Testis (tissue), 3 donors: ENCODE data around the gene PTPRK. TPM values are rescaled to one million over a fixed set of nuclear protein-coding genes. Genes with fewer than 3 reads are reported as not detected.

Experiments
- DNase-seq: peaks from one replicate; pipeline ENCODE4 v3.0.0-alpha.2; 2019
- H3K27ac ChIP-seq, 2 donors: fragments of 200-600 bp; sonication (generic); one replicate each; pipeline ENCODE4 v1.5.1; 2019
- H3K27me3 ChIP-seq: fragments of 200-600 bp; sonication (generic); one replicate; pipeline ENCODE4 v1.5.1; 2019
- H3K36me3 ChIP-seq: fragments of 200-600 bp; sonication (generic); one replicate; pipeline ENCODE4 v1.5.1; 2017; ENCODE audit warnings: low read depth; ENCODE audit errors: missing control alignments
- H3K4me1 ChIP-seq: fragments of 200-600 bp; sonication (generic); one replicate; pipeline ENCODE4 v1.5.1; 2019
- H3K4me3 ChIP-seq, 2 donors: fragments of 200-600 bp; sonication (generic); one replicate each; pipeline ENCODE4 v1.5.1; 2017 to 2019
- H3K9me3 ChIP-seq: fragments of 200-600 bp; sonication (generic); one replicate; pipeline ENCODE4 v1.5.1; 2017
- POLR2A ChIP-seq: fragments of 450-650 bp; IDR thresholded peaks from one replicate; pipeline ENCODE4 v1.6.1; 2017; ENCODE audit warnings: antibody characterized with exemption, mild to moderate bottlenecking, moderate library complexity
- WGBS, 2 donors: methylation state at CpG; one replicate each; pipeline ENCODE4 v1.1.5; 2018; 5-methylcytosine and 5-hydroxymethylcytosine counted together
- intact Hi-C: fragments of 100-400 bp; cut with DNase I; formaldehyde crosslinking; loops from one replicate; pipeline ENCODE4 v1.15.1; 2023; ENCODE audit warnings: low total_unique reads
- polyA plus RNA-seq: library from polyadenylated mRNA; stranded (reverse); fragments of 350-450 nt; fragmentation: Illumina TruSeq; extraction: RNeasy Lipid Tissue Mini Kit (QIAGEN cat#74804); gene quantifications from one replicate; pipeline ENCODE4 v1.2.3, GENCODE V29; 2014; ENCODE audit warnings: low read depth, low replicate concordance; ENCODE audit not compliant: insufficient read depth
- total RNA-seq, 2 donors: library from RNA; depleted of rRNA; stranded (reverse); fragments of >200 nt; gene quantifications; one replicate each; pipeline ENCODE4 v1.2.3, GENCODE V29; 2016
- TF ChIP-seq, protein P1 (sequence below), 3 experiments: fragments of 450-650 bp in 2 of 3; fragments of 200-600 bp in 1 of 3; sonication (generic) in 1 of 3; IDR thresholded peaks; one replicate each; pipeline ENCODE4 v1.5.1; 2016 to 2019; ENCODE audit warnings: antibody characterized with exemption in 3 of 3, mild to moderate bottlenecking in 2 of 3, moderate library complexity in 1 of 3

PTPRK gene
- total and polyA plus RNA-seq, 3 donors from 2014 or later, result 9.1 to 13.3 (median 12.5) TPM

GRCh38 chr6:128161839-128162238, 358.6 kb downstream of the PTPRK start:
- TF ChIP-seq, protein P1, sequence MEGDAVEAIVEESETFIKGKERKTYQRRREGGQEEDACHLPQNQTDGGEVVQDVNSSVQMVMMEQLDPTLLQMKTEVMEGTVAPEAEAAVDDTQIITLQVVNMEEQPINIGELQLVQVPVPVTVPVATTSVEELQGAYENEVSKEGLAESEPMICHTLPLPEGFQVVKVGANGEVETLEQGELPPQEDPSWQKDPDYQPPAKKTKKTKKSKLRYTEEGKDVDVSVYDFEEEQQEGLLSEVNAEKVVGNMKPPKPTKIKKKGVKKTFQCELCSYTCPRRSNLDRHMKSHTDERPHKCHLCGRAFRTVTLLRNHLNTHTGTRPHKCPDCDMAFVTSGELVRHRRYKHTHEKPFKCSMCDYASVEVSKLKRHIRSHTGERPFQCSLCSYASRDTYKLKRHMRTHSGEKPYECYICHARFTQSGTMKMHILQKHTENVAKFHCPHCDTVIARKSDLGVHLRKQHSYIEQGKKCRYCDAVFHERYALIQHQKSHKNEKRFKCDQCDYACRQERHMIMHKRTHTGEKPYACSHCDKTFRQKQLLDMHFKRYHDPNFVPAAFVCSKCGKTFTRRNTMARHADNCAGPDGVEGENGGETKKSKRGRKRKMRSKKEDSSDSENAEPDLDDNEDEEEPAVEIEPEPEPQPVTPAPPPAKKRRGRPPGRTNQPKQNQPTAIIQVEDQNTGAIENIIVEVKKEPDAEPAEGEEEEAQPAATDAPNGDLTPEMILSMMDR (IDR thresholded peaks at IDR 0.05), result no peak

GRCh38 chr6:128161263-128161662, 359.1 kb downstream of the PTPRK start:
- no peak for DNase-seq
- intact Hi-C loops, result no loop called here
- no peak overlapping the region for H3K4me3 ChIP-seq

More at GRCh38 chr6:128161839-128162238, 358.6 kb downstream of the PTPRK start:
- no peaks in the 10 kb centered on the region for H3K27me3 ChIP-seq
- no peak overlapping the region for H3K27ac ChIP-seq
- H3K4me3 ChIP-seq, result no peak overlapping the region
- intact Hi-C loops, result no loop called here
- no peaks in the 10 kb centered on the region for H3K4me1 ChIP-seq
- no peaks in the 10 kb centered on the region for H3K36me3 ChIP-seq
- WGBS, 2 donors, result 47 to 65% methylated on average over 1 of the region's 1 CpG
- no peaks in the 10 kb centered on the region for H3K9me3 ChIP-seq
- no peak for DNase-seq

DNA sequence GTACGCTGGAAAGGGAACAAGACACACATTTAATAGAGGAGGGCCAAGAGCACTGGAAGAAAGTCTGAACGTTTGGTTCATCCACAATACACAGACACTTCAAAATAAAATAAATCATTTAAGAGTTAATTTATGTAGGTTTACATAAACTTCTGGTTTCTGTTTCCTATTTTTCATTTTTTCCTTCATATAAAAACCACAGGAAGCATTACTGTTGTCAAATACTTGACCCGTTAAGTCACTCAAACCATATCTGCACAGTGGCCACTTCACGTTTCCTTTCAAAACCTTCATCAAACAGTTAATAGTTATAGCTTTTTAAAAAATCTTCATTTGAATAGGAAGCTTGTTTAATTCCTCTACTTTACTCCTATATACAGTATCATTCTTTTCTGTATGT, 361.9 kb downstream of the PTPRK start:
- H3K4me1 ChIP-seq, result no peaks in the 10 kb centered on the region
- H3K27me3 ChIP-seq, result no peaks in the 10 kb centered on the region
- H3K27ac ChIP-seq, result no peak overlapping the region
- no peak for DNase-seq
- H3K4me3 ChIP-seq, result no peak overlapping the region
- WGBS, 2 donors, result 80 to 83% methylated on average over 4 of the region's 4 CpGs
- no peaks in the 10 kb centered on the region for H3K9me3 ChIP-seq
- no peaks in the 10 kb centered on the region for H3K36me3 ChIP-seq
- intact Hi-C loops, result no loop called here
- TF ChIP-seq, protein P1 (IDR thresholded peaks at IDR 0.05), result no peak
- no peak for TF ChIP-seq POLR2A

More at GRCh38 chr6:128161263-128161662, 359.1 kb downstream of the PTPRK start:
- WGBS, 2 donors, result 79 to 91% methylated on average over 1 of the region's 1 CpG
- no peak for TF ChIP-seq POLR2A
- TF ChIP-seq, protein P1 (IDR thresholded peaks at IDR 0.05), result no peak
- H3K27ac ChIP-seq, result no peak overlapping the region
- H3K4me1 ChIP-seq, result no peaks in the 10 kb centered on the region
- no peaks in the 10 kb centered on the region for H3K9me3 ChIP-seq
- H3K36me3 ChIP-seq, result no peaks in the 10 kb centered on the region
- no peaks in the 10 kb centered on the region for H3K27me3 ChIP-seq

GRCh38 chr6:128156321-128157111, 363.9 kb downstream of the PTPRK start:
- no peak overlapping the region for H3K27ac ChIP-seq
- 92 to 95% methylated on average over 4 of the region's 4 CpGs for WGBS, 2 donors
- H3K9me3 ChIP-seq, result no peaks in the 10 kb centered on the region
- no peaks in the 10 kb centered on the region for H3K27me3 ChIP-seq
- TF ChIP-seq, protein P1 (IDR thresholded peaks at IDR 0.05), result no peak
- intact Hi-C loops, result no loop called here
- no peak for DNase-seq
- no peak overlapping the region for H3K4me3 ChIP-seq
- H3K4me1 ChIP-seq, result no peaks in the 10 kb centered on the region
- no peaks in the 10 kb centered on the region for H3K36me3 ChIP-seq

DNA sequence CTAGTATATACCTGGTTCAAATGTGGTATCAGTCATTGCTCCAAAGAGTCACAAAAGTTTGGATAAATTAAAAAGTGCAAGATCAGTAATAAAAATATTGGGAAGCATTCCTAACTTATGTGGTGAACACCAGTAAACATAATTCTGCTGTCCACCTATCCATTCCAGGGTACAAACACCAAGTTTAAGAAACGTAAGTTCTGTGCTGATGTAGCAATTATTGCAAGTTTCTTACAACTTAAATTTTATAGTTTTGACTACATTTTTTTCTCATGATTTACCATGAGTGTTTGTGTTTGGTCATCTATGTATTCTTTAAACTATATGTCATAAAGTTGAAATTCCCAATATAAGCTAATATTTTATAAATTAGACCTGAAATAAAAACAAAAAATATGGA, 364.6 kb downstream of the PTPRK start:
- H3K4me3 ChIP-seq, result no peak overlapping the region
- no peak overlapping the region for H3K27ac ChIP-seq
- H3K36me3 ChIP-seq, result no peaks in the 10 kb centered on the region
- TF ChIP-seq, protein P1 (IDR thresholded peaks at IDR 0.05), result no peak
- H3K9me3 ChIP-seq, result no peaks in the 10 kb centered on the region
- 77 to 93% methylated on average over 1 of the region's 1 CpG for WGBS, 2 donors
- H3K4me1 ChIP-seq, result no peaks in the 10 kb centered on the region
- no peaks in the 10 kb centered on the region for H3K27me3 ChIP-seq
- intact Hi-C loops, result no loop called here
- DNase-seq, result no peak
